CD4-positive, alpha-beta T cell treated with Interleukin-10 for 1 hour (primary cell): ENCODE data around the gene SRP54.
"Not testable (repeated sequence)": the region's sequence is repeated elsewhere in the genome, so short reads cannot be mapped to it uniquely, and the experiment has no call there.

Source experiments
- DNase-seq: peaks from one replicate; pipeline ENCODE4 v3.0.0-alpha.2; 2020

Gene SRP54

GRCh38 chr14:35050652-35051051, 67.9 kb downstream of the SRP54 start:
- no peak for DNase-seq

DNA sequence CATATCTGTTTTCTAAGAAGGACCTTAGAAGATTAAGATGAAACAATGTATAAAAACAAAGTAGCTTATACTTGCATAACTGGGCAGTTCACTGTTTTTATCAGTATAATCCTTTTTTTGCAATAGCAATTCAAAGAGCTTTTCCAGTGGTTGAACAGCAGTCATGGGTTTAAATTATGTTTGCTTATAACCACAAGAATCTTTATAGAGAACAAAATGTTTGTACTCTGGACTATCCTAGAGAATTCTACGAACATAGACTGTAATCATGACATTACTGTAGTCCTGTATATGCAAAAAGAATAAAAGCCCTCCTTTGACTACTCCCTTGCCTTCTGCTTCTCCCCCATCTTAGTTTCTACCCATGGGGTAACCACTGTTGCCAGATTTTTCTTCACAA, 69.0 kb downstream of the SRP54 start:
- DNase-seq, result no peak

GRCh38 chr14:35052637-35053036, 69.8 kb downstream of the SRP54 start:
- no peak for DNase-seq

- DNase-seq, result not testable (repeated sequence)
Measured at GRCh38 chr14:35061113-35061791, 78.5 kb downstream of the SRP54 start.

GRCh38 chr14:35065731-35066130, 82.9 kb downstream of the SRP54 start:
- DNase-seq, result not testable (repeated sequence)

DNA sequence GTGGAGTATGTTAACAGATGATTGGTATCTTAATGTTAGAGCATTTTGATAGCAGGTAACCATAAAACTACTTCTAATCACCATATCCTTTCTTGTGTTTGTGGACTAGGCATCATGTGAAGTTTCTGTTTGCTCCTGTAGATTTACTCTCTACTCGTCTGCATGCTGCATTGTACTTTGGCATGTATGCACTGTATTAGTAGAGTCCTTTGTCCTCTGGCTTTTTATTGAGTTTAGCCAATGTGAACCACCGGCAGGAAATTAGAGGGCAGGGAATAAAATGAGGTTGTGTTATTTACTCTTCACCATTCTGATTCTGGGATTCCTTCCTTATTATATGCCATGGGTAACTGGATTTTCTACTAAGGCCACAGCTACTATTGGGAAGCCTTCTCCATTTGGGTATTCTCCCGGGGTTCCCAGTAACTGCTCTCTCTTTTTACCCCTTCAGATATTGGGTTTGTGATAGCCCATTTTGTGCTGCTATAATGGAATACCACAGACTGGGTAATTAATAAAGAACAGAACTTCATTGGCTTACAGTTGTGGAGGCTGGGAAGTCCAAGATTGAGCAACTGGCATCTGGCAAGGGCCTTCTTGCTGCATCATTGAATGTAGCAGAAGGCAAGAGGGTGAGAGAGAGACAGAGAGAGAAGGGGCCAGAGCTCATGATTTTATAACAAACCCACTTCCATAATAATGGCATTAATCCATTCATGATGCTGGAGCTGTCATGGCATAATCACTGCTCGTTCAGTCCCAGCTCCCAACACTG, 85.6 kb downstream of the SRP54 start:
- DNase-seq, result no peak

DNA sequence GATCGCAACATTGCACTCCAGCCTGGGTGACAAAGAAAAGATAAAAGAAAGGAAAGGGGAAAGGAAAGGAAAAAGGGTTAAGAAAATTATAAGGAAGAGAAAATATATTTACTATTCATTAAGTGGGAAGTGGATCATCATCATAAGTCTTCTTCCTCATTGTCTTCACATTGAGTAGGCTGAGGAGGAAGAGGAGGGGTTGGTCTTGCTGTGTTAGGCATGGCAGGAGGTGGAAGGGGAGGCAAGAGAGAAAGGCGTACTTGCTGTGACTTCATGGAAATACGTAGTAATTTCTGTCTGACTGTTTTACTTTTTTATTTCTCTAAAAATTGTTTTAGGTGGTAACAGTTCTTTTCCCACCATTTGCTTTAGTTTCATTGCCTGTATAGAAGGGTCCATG, 89.4 kb downstream of the SRP54 start:
- DNase-seq, result no peak

- no peak for DNase-seq
Measured at GRCh38 chr14:35073486-35073885, 90.7 kb downstream of the SRP54 start.

- no peak for DNase-seq
Measured at GRCh38 chr14:35078082-35078481, 95.3 kb downstream of the SRP54 start.
